ENCODE data around the gene ST6GALNAC6.

The ST6GALNAC6 gene

GRCh38 chr9:127895811-127896210, 3.6 kb downstream of the ST6GALNAC6 start:
- no peak for TF ChIP-seq CTCF (conservative IDR thresholded peaks at IDR 0.05)
- no peak overlapping the region for H3K27ac ChIP-seq

GRCh38 chr9:127893392-127893791, 6.0 kb downstream of the ST6GALNAC6 start:
- no peak overlapping the region for H3K27ac ChIP-seq
- TF ChIP-seq CTCF (conservative IDR thresholded peaks at IDR 0.05) = no peak

- TF ChIP-seq CTCF (conservative IDR thresholded peaks at IDR 0.05) = no peak
- H3K27ac ChIP-seq = no peak overlapping the region
Observed at GRCh38 chr9:127892831-127893230, 6.6 kb downstream of the ST6GALNAC6 start.

- no peak for TF ChIP-seq CTCF (conservative IDR thresholded peaks at IDR 0.05)
- H3K27ac ChIP-seq = no peak overlapping the region
Observed at GRCh38 chr9:127890053-127890452, 9.3 kb downstream of the ST6GALNAC6 start.

GRCh38 chr9:127887792-127888191, 11.6 kb downstream of the ST6GALNAC6 start:
- TF ChIP-seq CTCF (conservative IDR thresholded peaks at IDR 0.05) = no peak
- H3K27ac ChIP-seq = no peak overlapping the region

GRCh38 chr9:127886401-127886972, 12.9 kb downstream of the ST6GALNAC6 start:
- H3K27ac ChIP-seq = no peak overlapping the region
- TF ChIP-seq CTCF (conservative IDR thresholded peaks at IDR 0.05) = no peak

GRCh38 chr9:127885508-127886281, 13.7 kb downstream of the ST6GALNAC6 start:
- no peak for TF ChIP-seq CTCF (conservative IDR thresholded peaks at IDR 0.05)
- no peak overlapping the region for H3K27ac ChIP-seq

Data from VCaP (cell line).